ENCODE data around the gene HMX1. TPM values are rescaled to one million over a fixed set of nuclear protein-coding genes. Genes with fewer than 3 reads are reported as not detected.

The HMX1 gene
- total RNA-seq, 4 donors from 2014 or later: 0.84 TPM; not detected in 3

DNA sequence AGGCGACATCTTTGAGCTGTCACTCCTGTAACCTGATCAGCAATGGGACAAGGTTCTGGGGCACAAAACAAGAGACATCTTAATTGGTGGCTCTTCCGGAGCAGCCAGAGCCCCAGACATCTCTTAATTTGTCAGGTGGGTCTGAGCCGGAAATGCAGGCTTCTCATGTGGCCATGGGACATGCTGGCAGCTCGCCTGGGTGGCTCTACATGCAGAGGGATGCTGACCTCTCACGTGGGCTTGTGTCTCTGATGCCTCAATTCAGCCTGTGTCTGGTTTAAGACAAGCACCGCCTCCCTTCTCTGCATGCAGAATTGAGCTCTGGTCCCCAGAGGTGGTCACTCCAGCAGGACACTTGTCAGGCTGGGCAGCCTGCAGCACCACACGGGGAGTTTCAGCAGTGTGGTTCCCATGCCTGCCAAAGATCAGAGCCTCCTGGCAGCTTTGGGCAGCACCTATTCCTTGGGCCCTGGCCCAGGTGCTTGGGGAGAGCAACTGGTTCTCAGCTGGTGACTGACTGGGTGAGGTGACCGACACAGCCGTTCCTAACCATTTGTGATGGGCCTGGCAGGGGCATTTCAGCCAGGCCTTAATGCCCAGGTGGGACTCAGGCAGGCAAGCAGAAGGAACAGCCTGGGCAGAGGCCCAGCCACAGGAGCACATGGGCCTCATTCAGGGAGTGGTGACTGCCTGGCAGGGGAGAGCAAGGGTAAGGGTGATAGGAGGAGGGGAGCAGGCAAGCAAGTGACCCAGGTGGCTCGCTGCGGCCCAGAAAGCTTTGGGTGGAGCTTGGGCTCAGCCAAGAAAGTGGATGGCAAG lies 53.4 kb downstream of the HMX1 start:
- TF ChIP-seq POLR2A (IDR thresholded peaks at IDR 0.05): no peak
- TF ChIP-seq, protein P1, sequence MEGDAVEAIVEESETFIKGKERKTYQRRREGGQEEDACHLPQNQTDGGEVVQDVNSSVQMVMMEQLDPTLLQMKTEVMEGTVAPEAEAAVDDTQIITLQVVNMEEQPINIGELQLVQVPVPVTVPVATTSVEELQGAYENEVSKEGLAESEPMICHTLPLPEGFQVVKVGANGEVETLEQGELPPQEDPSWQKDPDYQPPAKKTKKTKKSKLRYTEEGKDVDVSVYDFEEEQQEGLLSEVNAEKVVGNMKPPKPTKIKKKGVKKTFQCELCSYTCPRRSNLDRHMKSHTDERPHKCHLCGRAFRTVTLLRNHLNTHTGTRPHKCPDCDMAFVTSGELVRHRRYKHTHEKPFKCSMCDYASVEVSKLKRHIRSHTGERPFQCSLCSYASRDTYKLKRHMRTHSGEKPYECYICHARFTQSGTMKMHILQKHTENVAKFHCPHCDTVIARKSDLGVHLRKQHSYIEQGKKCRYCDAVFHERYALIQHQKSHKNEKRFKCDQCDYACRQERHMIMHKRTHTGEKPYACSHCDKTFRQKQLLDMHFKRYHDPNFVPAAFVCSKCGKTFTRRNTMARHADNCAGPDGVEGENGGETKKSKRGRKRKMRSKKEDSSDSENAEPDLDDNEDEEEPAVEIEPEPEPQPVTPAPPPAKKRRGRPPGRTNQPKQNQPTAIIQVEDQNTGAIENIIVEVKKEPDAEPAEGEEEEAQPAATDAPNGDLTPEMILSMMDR (IDR thresholded peaks at IDR 0.05): no peak
- H3K4me3 ChIP-seq (ENCODE audit: low read depth, poor library complexity, severe bottlenecking): no peak overlapping the region
- WGBS, 2 donors: 54 to 55% methylated on average over 9 of the region's 11 CpGs
- intact Hi-C loops (cut with DNase I; ENCODE audit: low total_unique reads): no loop called here
- DNase-seq (ENCODE audit: low spot score in 2 of 2): peak; percentile 7 to 73

DNA sequence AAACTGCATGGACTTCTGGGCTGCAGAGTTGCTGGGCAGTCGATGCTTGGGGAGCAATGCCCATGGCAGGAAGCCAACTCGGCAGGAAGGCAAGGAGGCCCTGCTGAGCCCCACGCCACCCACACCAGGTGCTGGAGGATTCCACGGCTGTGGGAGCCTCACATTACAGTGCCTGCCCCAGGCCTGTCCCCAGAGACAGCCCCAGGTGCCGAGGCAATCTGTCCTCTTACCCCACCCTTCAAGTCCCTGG lies 53.9 kb downstream of the HMX1 start:
- no peak overlapping the region for H3K4me3 ChIP-seq (ENCODE audit: low read depth, poor library complexity, severe bottlenecking)
- intact Hi-C loops (cut with DNase I; ENCODE audit: low total_unique reads): no loop called here
- TF ChIP-seq, protein P1 (IDR thresholded peaks at IDR 0.05): no peak
- no peak for TF ChIP-seq POLR2A (IDR thresholded peaks at IDR 0.05)
- WGBS, 2 donors: 14 to 23% methylated on average over 5 of the region's 5 CpGs
- peak; percentile 4 to 59 for DNase-seq (ENCODE audit: low spot score in 2 of 2)

DNA sequence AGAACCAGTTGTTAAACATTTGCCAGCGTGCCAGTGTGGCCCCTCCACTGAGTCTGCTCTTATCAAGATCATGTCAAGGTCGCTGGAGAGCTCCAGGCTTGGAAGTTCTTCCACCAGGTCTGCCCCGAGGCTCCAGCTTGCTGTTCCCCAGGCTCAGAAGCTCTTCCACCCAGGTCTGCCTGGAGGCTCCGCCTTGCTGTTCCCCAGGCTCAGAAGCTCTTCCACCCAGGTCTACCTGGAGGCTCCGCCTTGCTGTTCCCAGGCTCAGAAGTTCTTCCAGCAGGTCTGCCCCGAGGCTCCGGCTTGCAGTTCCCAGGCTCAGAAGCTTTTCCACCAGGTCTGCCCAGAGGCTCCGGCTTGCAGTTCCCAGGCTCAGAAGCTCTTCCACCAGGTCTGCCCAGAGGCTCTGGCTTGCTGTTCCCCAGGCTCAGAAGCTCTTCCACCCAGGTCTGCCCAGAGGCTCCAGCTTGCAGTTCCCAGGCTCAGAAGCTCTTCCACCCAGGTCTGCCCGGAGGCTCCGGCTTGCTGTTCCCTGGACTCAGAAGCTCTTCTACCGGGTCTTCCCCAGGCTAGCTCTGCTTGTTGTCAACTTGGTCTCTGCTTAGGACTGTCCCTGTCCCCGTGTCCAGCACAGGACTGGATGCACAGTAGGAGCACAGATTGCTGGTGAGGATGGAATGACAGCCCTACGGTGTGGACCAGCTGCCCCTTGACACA lies 54.4 kb downstream of the HMX1 start:
- intact Hi-C loops (cut with DNase I; ENCODE audit: low total_unique reads): no loop called here
- 82 to 89% methylated on average over 12 to 13 of the region's 13 CpGs for WGBS, 2 donors
- DNase-seq (ENCODE audit: low spot score in 2 of 2): peak in 1 of 2 donors; percentile 77
- no peak for TF ChIP-seq POLR2A (IDR thresholded peaks at IDR 0.05)
- TF ChIP-seq, protein P1 (IDR thresholded peaks at IDR 0.05): no peak
- H3K4me3 ChIP-seq (ENCODE audit: low read depth, poor library complexity, severe bottlenecking): no peak overlapping the region
